Endothelial cell of umbilical vein (primary cell): ENCODE measurements around the gene SHISA5.

ENCODE experiments used
- EZH2 ChIP-seq: IDR thresholded peaks from 2 replicates; pipeline ENCODE4 v1.6.1; 2012; ENCODE audit warnings: borderline replicate concordance, low read depth, mild to moderate bottlenecking, moderate library complexity, low read length, inconsistent platforms; ENCODE audit not compliant: severe bottlenecking
- GATA2 ChIP-seq: IDR thresholded peaks from 2 replicates; pipeline ENCODE4 v1.7.0; 2011; ENCODE audit warnings: low read depth, mild to moderate bottlenecking, moderate library complexity, mixed read lengths, low read length; ENCODE audit not compliant: insufficient read length, insufficient read depth
- JUN ChIP-seq: IDR thresholded peaks from 2 replicates; pipeline ENCODE4 v1.6.1; 2011; ENCODE audit warnings: borderline replicate concordance, low read depth; ENCODE audit not compliant: insufficient read length, insufficient read depth
- POLR2A ChIP-seq: IDR thresholded peaks from 2 replicates; pipeline ENCODE4 v1.6.1; 2012; ENCODE audit warnings: low read depth, mild to moderate bottlenecking, control low read depth, low read length
- POLR2AphosphoS5 ChIP-seq: IDR thresholded peaks from 2 replicates; pipeline ENCODE4 v1.6.1; 2012; ENCODE audit warnings: low read depth, mild to moderate bottlenecking, control low read depth, low read length, moderate library complexity; ENCODE audit not compliant: insufficient read depth
- TF ChIP-seq, protein P1 (sequence below), 2 donors: IDR thresholded peaks; 1 replicate in 1 of 2; 2 replicates in 1 of 2; pipeline ENCODE4 v1.5.1; 2011; ENCODE audit warnings: low read length in 2 of 2, mild to moderate bottlenecking in 2 of 2, moderate library complexity in 2 of 2, control low read depth in 1 of 2, inconsistent platforms in 1 of 2, low read depth in 1 of 2; ENCODE audit not compliant: insufficient read depth in 1 of 2; ENCODE audit errors: extremely low read depth in 1 of 2

- TF ChIP-seq, protein P1, sequence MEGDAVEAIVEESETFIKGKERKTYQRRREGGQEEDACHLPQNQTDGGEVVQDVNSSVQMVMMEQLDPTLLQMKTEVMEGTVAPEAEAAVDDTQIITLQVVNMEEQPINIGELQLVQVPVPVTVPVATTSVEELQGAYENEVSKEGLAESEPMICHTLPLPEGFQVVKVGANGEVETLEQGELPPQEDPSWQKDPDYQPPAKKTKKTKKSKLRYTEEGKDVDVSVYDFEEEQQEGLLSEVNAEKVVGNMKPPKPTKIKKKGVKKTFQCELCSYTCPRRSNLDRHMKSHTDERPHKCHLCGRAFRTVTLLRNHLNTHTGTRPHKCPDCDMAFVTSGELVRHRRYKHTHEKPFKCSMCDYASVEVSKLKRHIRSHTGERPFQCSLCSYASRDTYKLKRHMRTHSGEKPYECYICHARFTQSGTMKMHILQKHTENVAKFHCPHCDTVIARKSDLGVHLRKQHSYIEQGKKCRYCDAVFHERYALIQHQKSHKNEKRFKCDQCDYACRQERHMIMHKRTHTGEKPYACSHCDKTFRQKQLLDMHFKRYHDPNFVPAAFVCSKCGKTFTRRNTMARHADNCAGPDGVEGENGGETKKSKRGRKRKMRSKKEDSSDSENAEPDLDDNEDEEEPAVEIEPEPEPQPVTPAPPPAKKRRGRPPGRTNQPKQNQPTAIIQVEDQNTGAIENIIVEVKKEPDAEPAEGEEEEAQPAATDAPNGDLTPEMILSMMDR (IDR thresholded peaks at IDR 0.05; ENCODE audit: extremely low read depth in 1 of 2, insufficient read depth in 1 of 2, low read depth in 1 of 2, low read length in 2 of 2), result no peak
- TF ChIP-seq POLR2A (no peak), EZH2 (no peak), JUN (no peak), GATA2 (no peak), POLR2AphosphoS5 (no peak)
Measured at GRCh38 chr3:48492461-48493202, 11.3 kb downstream of the SHISA5 start.
